Spleen (tissue), 7 donors: ENCODE results near the gene OSBPL9.

Experiments used
- CTCF ChIP-seq, 11 experiments: fragments of 200-600 bp in 7 of 11; fragments of 450-650 bp in 4 of 11; sonication (generic) in 4 of 11; IDR thresholded peaks in 8 of 11; conservative IDR thresholded peaks in 3 of 11; 1 replicate in 7 of 11; 2 replicates in 4 of 11; pipeline versions ENCODE4 v1.4.0 to v1.8.0; 2016 to 2021; ENCODE audit warnings: antibody characterized with exemption in 11 of 11, inconsistent platforms in 4 of 11, mild to moderate bottlenecking in 1 of 11
- POLR2A ChIP-seq, 3 donors: fragments of 450-650 bp; IDR thresholded peaks; one replicate each; pipeline ENCODE4 v1.5.1; 2017; ENCODE audit warnings: antibody characterized with exemption in 3 of 3, mild to moderate bottlenecking in 1 of 3
- POLR2AphosphoS5 ChIP-seq, 3 donors: sonication (generic); formaldehyde crosslinking; IDR thresholded peaks; one replicate each; pipeline ENCODE4 v1.5.1; 2017; ENCODE audit warnings: antibody characterized with exemption in 3 of 3
- donor health status: DM: no; HTN: no; CAD: no; lungs with moderate emphysema.
- donor health status: DM: no; HTN: no; CAD: no.
- donor health status: DM: no; HTN: no; CAD: no.

- no peak for TF ChIP-seq CTCF (IDR thresholded peaks at IDR 0.05 in 8 of 11, conservative IDR thresholded peaks at IDR 0.05 in 3 of 11)
- no peak for TF ChIP-seq POLR2A (IDR thresholded peaks at IDR 0.05)
- TF ChIP-seq POLR2AphosphoS5 (IDR thresholded peaks at IDR 0.05): no peak
These were observed 119.8 kb downstream of the OSBPL9 start for GRCh38 chr1:51736702-51737101.
